ENCODE measurements around the gene VAT1L.

Gene VAT1L

GRCh38 chr16:77793417-77793816 is 5.1 kb downstream of the VAT1L start:
- Mint-ChIP-seq H3K4me3 (no peak overlapping the region), H3K27ac (no peak overlapping the region), H3K4me1 (no peaks in the 10 kb centered on the region), H3K9me3 (no peaks in the 10 kb centered on the region), H3K36me3 (no peaks in the 10 kb centered on the region), H3K27me3 (peaks cover 40% of the 10 kb centered on the region)

- Mint-ChIP-seq H3K36me3 (no peaks in the 10 kb centered on the region), H3K27ac (no peak overlapping the region), H3K4me1 (no peaks in the 10 kb centered on the region), H3K27me3 (peaks cover 37% of the 10 kb centered on the region), H3K9me3 (no peaks in the 10 kb centered on the region), H3K4me3 (no peak overlapping the region)
Observed at GRCh38 chr16:77794586-77794985, 6.2 kb downstream of the VAT1L start.

GRCh38 chr16:77801817-77802216 is 13.5 kb downstream of the VAT1L start:
- no peaks in the 10 kb centered on the region for H3K36me3 Mint-ChIP-seq
- H3K4me3 Mint-ChIP-seq, result no peak overlapping the region
- no peaks in the 10 kb centered on the region for H3K4me1 Mint-ChIP-seq
- H3K9me3 Mint-ChIP-seq, result no peaks in the 10 kb centered on the region
- H3K27me3 Mint-ChIP-seq, result peaks cover 11% of the 10 kb centered on the region
- no peak overlapping the region for H3K27ac Mint-ChIP-seq

- no peak overlapping the region for H3K27ac Mint-ChIP-seq
Observed at GRCh38 chr16:77805398-77805797, 17.0 kb downstream of the VAT1L start.

GRCh38 chr16:77807021-77807420 is 18.7 kb downstream of the VAT1L start:
- H3K4me3 Mint-ChIP-seq, result no peak overlapping the region
- no peak overlapping the region for H3K27ac Mint-ChIP-seq
- no peaks in the 10 kb centered on the region for H3K36me3 Mint-ChIP-seq
- H3K4me1 Mint-ChIP-seq, result no peaks in the 10 kb centered on the region
- no peaks in the 10 kb centered on the region for H3K9me3 Mint-ChIP-seq
- H3K27me3 Mint-ChIP-seq, result peaks cover 8% of the 10 kb centered on the region

More at GRCh38 chr16:77805398-77805797, 17.0 kb downstream of the VAT1L start:
- Mint-ChIP-seq H3K4me1 (no peaks in the 10 kb centered on the region), H3K27me3 (peaks cover 8% of the 10 kb centered on the region), H3K9me3 (no peaks in the 10 kb centered on the region), H3K4me3 (no peak overlapping the region), H3K36me3 (no peaks in the 10 kb centered on the region)

GRCh38 chr16:77812856-77813500 is 24.6 kb downstream of the VAT1L start:
- Mint-ChIP-seq H3K4me3 (no peak overlapping the region), H3K4me1 (no peaks in the 10 kb centered on the region), H3K36me3 (no peaks in the 10 kb centered on the region), H3K9me3 (no peaks in the 10 kb centered on the region), H3K27ac (no peak overlapping the region), H3K27me3 (no peaks in the 10 kb centered on the region)

GRCh38 chr16:77816293-77816692 is 27.9 kb downstream of the VAT1L start:
- Mint-ChIP-seq H3K36me3 (no peaks in the 10 kb centered on the region), H3K27me3 (peaks cover 6% of the 10 kb centered on the region), H3K4me1 (no peaks in the 10 kb centered on the region), H3K27ac (no peak overlapping the region), H3K9me3 (no peaks in the 10 kb centered on the region), H3K4me3 (no peak overlapping the region)

GRCh38 chr16:77820340-77820739 is 32.0 kb downstream of the VAT1L start:
- H3K27me3 Mint-ChIP-seq, result peaks cover 6% of the 10 kb centered on the region
- H3K36me3 Mint-ChIP-seq, result no peaks in the 10 kb centered on the region

GRCh38 chr16:77822661-77823060 is 34.3 kb downstream of the VAT1L start:
- H3K9me3 Mint-ChIP-seq, result no peaks in the 10 kb centered on the region
- H3K4me3 Mint-ChIP-seq, result no peak overlapping the region
- no peaks in the 10 kb centered on the region for H3K36me3 Mint-ChIP-seq
- peaks cover 6% of the 10 kb centered on the region for H3K27me3 Mint-ChIP-seq
- H3K27ac Mint-ChIP-seq, result no peak overlapping the region
- no peaks in the 10 kb centered on the region for H3K4me1 Mint-ChIP-seq

More at GRCh38 chr16:77820340-77820739, 32.0 kb downstream of the VAT1L start:
- H3K4me1 Mint-ChIP-seq, result no peaks in the 10 kb centered on the region
- no peak overlapping the region for H3K27ac Mint-ChIP-seq
- H3K4me3 Mint-ChIP-seq, result no peak overlapping the region
- H3K9me3 Mint-ChIP-seq, result no peaks in the 10 kb centered on the region

- no peaks in the 10 kb centered on the region for H3K9me3 Mint-ChIP-seq
- peaks cover 6% of the 10 kb centered on the region for H3K27me3 Mint-ChIP-seq
- H3K27ac Mint-ChIP-seq, result no peak overlapping the region
- no peak overlapping the region for H3K4me3 Mint-ChIP-seq
- no peaks in the 10 kb centered on the region for H3K36me3 Mint-ChIP-seq
- no peaks in the 10 kb centered on the region for H3K4me1 Mint-ChIP-seq
Observed at GRCh38 chr16:77823067-77823466, 34.7 kb downstream of the VAT1L start.

GRCh38 chr16:77825196-77825595 is 36.8 kb downstream of the VAT1L start:
- H3K4me3 Mint-ChIP-seq, result no peak overlapping the region
- H3K4me1 Mint-ChIP-seq, result no peaks in the 10 kb centered on the region
- no peak overlapping the region for H3K27ac Mint-ChIP-seq
- H3K9me3 Mint-ChIP-seq, result no peaks in the 10 kb centered on the region
- no peaks in the 10 kb centered on the region for H3K36me3 Mint-ChIP-seq
- peaks cover 5% of the 10 kb centered on the region for H3K27me3 Mint-ChIP-seq

GRCh38 chr16:77827032-77827431 is 38.7 kb downstream of the VAT1L start:
- no peaks in the 10 kb centered on the region for H3K4me1 Mint-ChIP-seq
- H3K4me3 Mint-ChIP-seq, result no peak overlapping the region
- H3K27me3 Mint-ChIP-seq, result no peaks in the 10 kb centered on the region
- no peak overlapping the region for H3K27ac Mint-ChIP-seq
- no peaks in the 10 kb centered on the region for H3K36me3 Mint-ChIP-seq
- no peaks in the 10 kb centered on the region for H3K9me3 Mint-ChIP-seq

- Mint-ChIP-seq H3K36me3 (no peaks in the 10 kb centered on the region), H3K9me3 (no peaks in the 10 kb centered on the region), H3K27me3 (peaks cover 3% of the 10 kb centered on the region), H3K4me1 (no peaks in the 10 kb centered on the region), H3K27ac (no peak overlapping the region), H3K4me3 (no peak overlapping the region)
Observed at GRCh38 chr16:77833921-77834634, 45.7 kb downstream of the VAT1L start.

GRCh38 chr16:77834635-77835540 is 46.5 kb downstream of the VAT1L start:
- Mint-ChIP-seq H3K4me3 (no peak overlapping the region), H3K9me3 (no peaks in the 10 kb centered on the region), H3K27me3 (peaks cover 3% of the 10 kb centered on the region), H3K36me3 (no peaks in the 10 kb centered on the region), H3K4me1 (no peaks in the 10 kb centered on the region), H3K27ac (no peak overlapping the region)

GRCh38 chr16:77836801-77837200 is 48.4 kb downstream of the VAT1L start:
- no peaks in the 10 kb centered on the region for H3K4me1 Mint-ChIP-seq

More at GRCh38 chr16:77836801-77837200, 48.4 kb downstream of the VAT1L start:
- Mint-ChIP-seq H3K9me3 (no peaks in the 10 kb centered on the region), H3K27ac (no peak overlapping the region), H3K27me3 (peaks cover 3% of the 10 kb centered on the region), H3K4me3 (no peak overlapping the region), H3K36me3 (no peaks in the 10 kb centered on the region)

All from activated naive CD4-positive, alpha-beta T cell treated with anti-CD3 and anti-CD28 coated beads, Interleukin-2, amount 50 U/mL, for 24 hours (primary cell).